DMS53 treated with DMSO at 0.1 percent for 48 hours (cell line): ENCODE results near the gene SCN1A.
"Not testable (repeated sequence)": the region's sequence is repeated elsewhere in the genome, so short reads cannot be mapped to it uniquely, and the experiment has no call there.

Experiments
- DNase-seq: peaks from one replicate; lab custom pipeline; 2025; ENCODE audit not compliant: unreplicated experiment; lab: John Stamatoyannopoulos, UW

The SCN1A gene

GRCh38 chr2:166127217-166128155 is at the start of gene SCN1A:
Gene SCN1A, minus strand, starts transcription at chr2:166128020. Its CDS starts 54,399 bp downstream, at chr2:166073621.
- peak; percentile 75 for DNase-seq

GRCh38 chr2:166173263-166173662 is 45.4 kb upstream of the SCN1A start:
- no peak for DNase-seq

- no peak for DNase-seq
These were observed 43.4 kb upstream of the SCN1A start for GRCh38 chr2:166171216-166171615.

- peak; percentile 16 for DNase-seq
These were observed 42.5 kb upstream of the SCN1A start for GRCh38 chr2:166170356-166170755.

- DNase-seq, result peak; percentile 27
These were observed 39.6 kb upstream of the SCN1A start for GRCh38 chr2:166167449-166167848.

GRCh38 chr2:166163775-166164174 is 36.0 kb upstream of the SCN1A start:
- no peak for DNase-seq

- no peak for DNase-seq
These were observed 30.7 kb upstream of the SCN1A start for GRCh38 chr2:166158546-166158945.

GRCh38 chr2:166157578-166157977 is 29.8 kb upstream of the SCN1A start:
- DNase-seq, result no peak

- no peak for DNase-seq
These were observed 29.2 kb upstream of the SCN1A start for GRCh38 chr2:166156985-166157490.

GRCh38 chr2:166155589-166155988 is 27.8 kb upstream of the SCN1A start:
- no peak for DNase-seq

GRCh38 chr2:166154685-166155338 is 27.0 kb upstream of the SCN1A start:
- no peak for DNase-seq

- DNase-seq, result no peak
These were observed 24.2 kb upstream of the SCN1A start for GRCh38 chr2:166152064-166152463.

GRCh38 chr2:166148500-166149400 is 20.9 kb upstream of the SCN1A start:
- DNase-seq, result no peak

GRCh38 chr2:166147883-166148282 is 20.1 kb upstream of the SCN1A start:
- DNase-seq, result no peak

- DNase-seq, result no peak
These were observed 16.3 kb upstream of the SCN1A start for GRCh38 chr2:166144071-166144470.

- no peak for DNase-seq
These were observed 13.1 kb upstream of the SCN1A start for GRCh38 chr2:166140932-166141331.

GRCh38 chr2:166140475-166140874 is 12.7 kb upstream of the SCN1A start:
- DNase-seq, result no peak

- not testable (repeated sequence) for DNase-seq
These were observed 11.7 kb upstream of the SCN1A start for GRCh38 chr2:166139479-166139878.

GRCh38 chr2:166138667-166139066 is 10.8 kb upstream of the SCN1A start:
- no peak for DNase-seq

GRCh38 chr2:166138144-166138543 is 10.3 kb upstream of the SCN1A start:
- DNase-seq, result no peak

GRCh38 chr2:166137331-166137730 is 9.5 kb upstream of the SCN1A start:
- DNase-seq, result no peak
